ENCODE data around the gene RASL11A.
"Not testable (repeated sequence)": the region's sequence is repeated elsewhere in the genome, so short reads cannot be mapped to it uniquely, and the experiment has no call there.

RASL11A gene

GRCh38 chr13:27295096-27295495, 24.5 kb downstream of the RASL11A start:
- H3K4me3 ChIP-seq (ENCODE audit: low read depth, low read length) = no peak overlapping the region
- TF ChIP-seq, protein P1, sequence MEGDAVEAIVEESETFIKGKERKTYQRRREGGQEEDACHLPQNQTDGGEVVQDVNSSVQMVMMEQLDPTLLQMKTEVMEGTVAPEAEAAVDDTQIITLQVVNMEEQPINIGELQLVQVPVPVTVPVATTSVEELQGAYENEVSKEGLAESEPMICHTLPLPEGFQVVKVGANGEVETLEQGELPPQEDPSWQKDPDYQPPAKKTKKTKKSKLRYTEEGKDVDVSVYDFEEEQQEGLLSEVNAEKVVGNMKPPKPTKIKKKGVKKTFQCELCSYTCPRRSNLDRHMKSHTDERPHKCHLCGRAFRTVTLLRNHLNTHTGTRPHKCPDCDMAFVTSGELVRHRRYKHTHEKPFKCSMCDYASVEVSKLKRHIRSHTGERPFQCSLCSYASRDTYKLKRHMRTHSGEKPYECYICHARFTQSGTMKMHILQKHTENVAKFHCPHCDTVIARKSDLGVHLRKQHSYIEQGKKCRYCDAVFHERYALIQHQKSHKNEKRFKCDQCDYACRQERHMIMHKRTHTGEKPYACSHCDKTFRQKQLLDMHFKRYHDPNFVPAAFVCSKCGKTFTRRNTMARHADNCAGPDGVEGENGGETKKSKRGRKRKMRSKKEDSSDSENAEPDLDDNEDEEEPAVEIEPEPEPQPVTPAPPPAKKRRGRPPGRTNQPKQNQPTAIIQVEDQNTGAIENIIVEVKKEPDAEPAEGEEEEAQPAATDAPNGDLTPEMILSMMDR (IDR thresholded peaks at IDR 0.05; ENCODE audit: control insufficient read depth, extremely low read depth, insufficient read depth) = no peak
- DNase-seq (ENCODE audit: low read depth) = no peak

DNA sequence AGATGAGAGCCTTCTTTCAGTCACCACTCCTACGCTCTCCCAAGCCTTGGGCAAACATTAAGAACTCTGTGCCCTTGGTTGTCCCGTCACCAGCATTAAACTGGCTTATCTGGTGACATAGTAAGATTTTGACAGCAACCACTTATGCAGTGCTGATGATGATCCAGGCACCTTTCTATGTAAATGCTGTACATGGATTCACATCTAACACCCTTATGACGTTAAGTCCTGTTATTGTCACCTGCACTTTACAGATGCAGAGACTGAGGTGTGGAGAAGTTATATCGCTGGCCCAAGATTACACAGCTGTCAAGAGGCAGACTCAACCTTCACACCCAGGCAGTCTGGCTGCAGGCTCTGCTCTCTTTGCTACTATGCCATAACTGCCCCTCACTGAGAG, 25.0 kb downstream of the RASL11A start:
- TF ChIP-seq, protein P1 (IDR thresholded peaks at IDR 0.05; ENCODE audit: control insufficient read depth, extremely low read depth, insufficient read depth) = no peak
- no peak for DNase-seq (ENCODE audit: low read depth)
- H3K4me3 ChIP-seq (ENCODE audit: low read depth, low read length) = no peak overlapping the region

GRCh38 chr13:27296496-27296895, 25.9 kb downstream of the RASL11A start:
- TF ChIP-seq, protein P1 (IDR thresholded peaks at IDR 0.05; ENCODE audit: control insufficient read depth, extremely low read depth, insufficient read depth) = no peak
- DNase-seq (ENCODE audit: low read depth) = no peak
- no peak overlapping the region for H3K4me3 ChIP-seq (ENCODE audit: low read depth, low read length)

GRCh38 chr13:27298849-27299248, 28.2 kb downstream of the RASL11A start:
- DNase-seq (ENCODE audit: low read depth) = no peak
- TF ChIP-seq, protein P1 (IDR thresholded peaks at IDR 0.05; ENCODE audit: control insufficient read depth, extremely low read depth, insufficient read depth) = no peak
- no peak overlapping the region for H3K4me3 ChIP-seq (ENCODE audit: low read depth, low read length)

DNA sequence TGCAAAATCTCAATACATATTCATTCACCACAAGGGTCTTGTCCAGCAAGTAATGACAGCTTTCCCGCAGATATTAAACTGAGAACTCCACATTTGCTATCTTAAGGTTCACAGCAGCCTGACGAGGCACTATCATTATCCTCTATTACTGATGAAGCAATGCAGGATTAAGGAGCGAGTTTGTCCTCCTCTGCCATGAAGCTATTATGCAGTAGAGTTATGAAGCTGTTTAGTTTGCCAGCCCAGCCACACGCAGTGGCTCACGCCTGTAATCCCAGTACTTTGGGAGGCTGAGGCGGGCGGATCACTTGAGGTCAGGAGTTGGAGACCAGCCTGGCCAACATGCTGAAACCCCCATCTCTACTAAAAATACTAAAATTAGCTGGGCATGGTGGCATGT, 29.8 kb downstream of the RASL11A start:
- not testable (repeated sequence) for DNase-seq (ENCODE audit: low read depth); H3K4me3 ChIP-seq (ENCODE audit: low read depth, low read length)

DNA sequence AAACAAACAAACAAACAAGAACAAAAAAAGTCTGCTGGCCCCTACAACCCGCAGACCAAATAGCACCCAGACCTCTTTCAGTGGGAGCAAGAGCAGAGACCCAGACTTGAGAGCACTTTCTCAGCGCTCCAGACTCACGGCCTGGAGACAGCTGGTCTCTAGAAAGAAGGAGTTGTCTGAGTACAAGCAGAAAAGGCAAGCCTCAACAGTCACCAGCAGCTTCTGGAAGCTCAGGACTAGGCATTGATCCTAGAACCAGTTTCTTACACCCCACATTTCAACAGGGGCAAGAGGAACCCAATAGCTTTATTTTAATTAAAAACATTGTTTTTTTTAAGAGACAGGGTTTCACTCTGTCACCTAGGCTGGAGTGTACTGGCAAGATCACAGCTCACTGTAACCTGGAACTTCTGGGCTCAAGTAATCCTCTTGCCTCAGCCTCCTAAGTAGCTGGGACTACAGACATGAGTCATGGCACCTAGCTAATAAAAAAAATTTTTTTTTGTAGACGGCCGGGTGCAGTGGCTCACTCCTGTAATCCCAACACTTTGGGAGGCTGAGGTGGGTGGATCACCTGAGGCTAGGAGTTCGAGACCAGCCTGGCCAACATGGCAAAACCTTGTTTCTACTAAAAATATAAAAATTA, 30.4 kb downstream of the RASL11A start:
- no peak overlapping the region for H3K4me3 ChIP-seq (ENCODE audit: low read depth, low read length)
- TF ChIP-seq, protein P1 (IDR thresholded peaks at IDR 0.05; ENCODE audit: control insufficient read depth, extremely low read depth, insufficient read depth) = no peak
- DNase-seq (ENCODE audit: low read depth) = no peak

- no peak overlapping the region for H3K4me3 ChIP-seq (ENCODE audit: low read depth, low read length)
- no peak for DNase-seq (ENCODE audit: low read depth)
- TF ChIP-seq, protein P1 (IDR thresholded peaks at IDR 0.05; ENCODE audit: control insufficient read depth, extremely low read depth, insufficient read depth) = no peak
Measured at GRCh38 chr13:27302643-27303262, 32.1 kb downstream of the RASL11A start.
